Neutrophil (primary cell): ENCODE data around the gene PRKCG.

Source experiments
- H3K27ac ChIP-seq: fragments of 200-600 bp; sonication (generic); 2 replicates; pipeline ENCODE4 v1.5.1; 2016; ENCODE audit warnings: mild to moderate bottlenecking, moderate library complexity
- H3K27me3 ChIP-seq: fragments of 200-600 bp; sonication (generic); 2 replicates; pipeline ENCODE4 v1.6.0; 2016; ENCODE audit warnings: mild to moderate bottlenecking
- H3K36me3 ChIP-seq: fragments of 200-600 bp; sonication (generic); 2 replicates; pipeline ENCODE4 v1.5.1; 2017
- H3K4me1 ChIP-seq, 2 experiments: fragments of 200-600 bp in 1 of 2; sonication (generic) in 1 of 2; 1 replicate in 1 of 2; 2 replicates in 1 of 2; pipeline versions ENCODE4 v1.5.1 to v1.6.1; 2013 to 2016; ENCODE audit warnings: low read depth in 1 of 2, low read length in 1 of 2, mild to moderate bottlenecking in 1 of 2, moderate library complexity in 1 of 2; ENCODE audit not compliant: control insufficient read depth in 1 of 2, insufficient read depth in 1 of 2
- H3K4me3 ChIP-seq, 2 experiments: fragments of 200-600 bp in 1 of 2; sonication (generic) in 1 of 2; 1 replicate in 1 of 2; 2 replicates in 1 of 2; pipeline ENCODE4 v1.5.1; 2013 to 2016; ENCODE audit warnings: low read depth in 1 of 2, low read length in 1 of 2, mild to moderate bottlenecking in 1 of 2, moderate library complexity in 1 of 2
- H3K9me3 ChIP-seq: fragments of 200-600 bp; sonication (generic); 2 replicates; pipeline ENCODE4 v1.5.1; 2016
- TF ChIP-seq, protein P1 (sequence below): fragments of 200-600 bp; sonication (generic); IDR thresholded peaks from 2 replicates; pipeline ENCODE4 v1.5.1; 2016; ENCODE audit warnings: antibody characterized with exemption

Gene PRKCG

DNA sequence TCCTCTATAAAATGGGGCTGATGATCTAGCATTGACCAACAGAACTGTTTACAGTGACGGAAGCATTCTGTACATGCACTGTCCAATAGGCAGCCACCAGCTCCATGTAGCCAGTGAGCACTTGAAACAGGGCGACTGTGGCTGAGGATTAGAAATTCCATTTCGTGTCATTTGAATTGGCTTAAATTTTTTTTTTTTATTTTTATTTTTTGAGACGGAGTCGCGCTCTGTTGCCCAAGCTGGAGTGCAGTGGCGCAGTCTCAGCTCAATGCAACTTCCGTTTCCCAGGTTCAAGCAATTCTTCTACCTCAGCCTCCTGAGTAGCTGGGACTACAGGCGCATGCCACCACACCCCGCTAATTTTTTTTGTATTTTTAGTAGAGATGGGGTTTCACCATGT is 3.0 kb downstream of the PRKCG start:
- Histone ChIP-seq H3K4me3 (no peak overlapping the region), H3K27me3 (peaks cover 93% of the 10 kb centered on the region), H3K4me1 (peaks cover 23 to 26% of the 10 kb centered on the region in 2 experiments), H3K9me3 (no peaks in the 10 kb centered on the region), H3K27ac (no peak overlapping the region), H3K36me3 (no peaks in the 10 kb centered on the region)
- TF ChIP-seq, protein P1, sequence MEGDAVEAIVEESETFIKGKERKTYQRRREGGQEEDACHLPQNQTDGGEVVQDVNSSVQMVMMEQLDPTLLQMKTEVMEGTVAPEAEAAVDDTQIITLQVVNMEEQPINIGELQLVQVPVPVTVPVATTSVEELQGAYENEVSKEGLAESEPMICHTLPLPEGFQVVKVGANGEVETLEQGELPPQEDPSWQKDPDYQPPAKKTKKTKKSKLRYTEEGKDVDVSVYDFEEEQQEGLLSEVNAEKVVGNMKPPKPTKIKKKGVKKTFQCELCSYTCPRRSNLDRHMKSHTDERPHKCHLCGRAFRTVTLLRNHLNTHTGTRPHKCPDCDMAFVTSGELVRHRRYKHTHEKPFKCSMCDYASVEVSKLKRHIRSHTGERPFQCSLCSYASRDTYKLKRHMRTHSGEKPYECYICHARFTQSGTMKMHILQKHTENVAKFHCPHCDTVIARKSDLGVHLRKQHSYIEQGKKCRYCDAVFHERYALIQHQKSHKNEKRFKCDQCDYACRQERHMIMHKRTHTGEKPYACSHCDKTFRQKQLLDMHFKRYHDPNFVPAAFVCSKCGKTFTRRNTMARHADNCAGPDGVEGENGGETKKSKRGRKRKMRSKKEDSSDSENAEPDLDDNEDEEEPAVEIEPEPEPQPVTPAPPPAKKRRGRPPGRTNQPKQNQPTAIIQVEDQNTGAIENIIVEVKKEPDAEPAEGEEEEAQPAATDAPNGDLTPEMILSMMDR: no peak

DNA sequence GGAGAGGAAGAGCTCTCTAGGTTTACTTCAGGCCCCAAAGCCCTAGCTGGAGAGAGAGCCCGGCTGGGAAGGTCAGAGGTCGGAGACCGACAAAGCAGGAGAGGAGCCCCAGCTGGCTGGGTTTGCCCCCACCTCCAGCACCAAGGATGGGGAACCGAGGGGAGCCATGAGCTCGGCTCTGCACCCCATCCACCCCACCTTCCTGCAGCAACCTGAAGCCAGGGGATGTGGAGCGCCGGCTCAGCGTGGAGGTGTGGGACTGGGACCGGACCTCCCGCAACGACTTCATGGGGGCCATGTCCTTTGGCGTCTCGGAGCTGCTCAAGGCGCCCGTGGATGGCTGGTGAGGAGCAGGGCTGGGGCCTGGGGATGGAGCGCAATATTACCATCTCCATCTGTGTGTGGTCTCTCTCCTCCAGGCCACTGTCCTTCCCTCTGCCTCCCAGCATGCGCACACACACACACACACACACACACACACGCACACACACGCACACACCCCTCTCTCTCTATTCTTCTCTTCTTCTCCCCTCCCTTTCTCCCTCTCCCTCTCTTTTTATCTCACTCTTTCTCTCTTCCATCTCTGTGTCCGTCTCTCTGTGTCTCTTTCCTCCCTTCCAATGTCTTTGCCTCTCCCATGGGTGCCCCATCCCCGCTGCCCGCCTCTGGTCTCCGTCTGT is 10.4 kb downstream of the PRKCG start:
- TF ChIP-seq, protein P1: no peak
- H3K27me3 ChIP-seq: peaks cover 96% of the 10 kb centered on the region
- peaks cover 2 to 7% of the 10 kb centered on the region in 2 experiments for H3K4me1 ChIP-seq
- no peaks in the 10 kb centered on the region for H3K9me3 ChIP-seq
- no peak overlapping the region for H3K4me3 ChIP-seq
- no peak overlapping the region for H3K27ac ChIP-seq
- no peaks in the 10 kb centered on the region for H3K36me3 ChIP-seq

DNA sequence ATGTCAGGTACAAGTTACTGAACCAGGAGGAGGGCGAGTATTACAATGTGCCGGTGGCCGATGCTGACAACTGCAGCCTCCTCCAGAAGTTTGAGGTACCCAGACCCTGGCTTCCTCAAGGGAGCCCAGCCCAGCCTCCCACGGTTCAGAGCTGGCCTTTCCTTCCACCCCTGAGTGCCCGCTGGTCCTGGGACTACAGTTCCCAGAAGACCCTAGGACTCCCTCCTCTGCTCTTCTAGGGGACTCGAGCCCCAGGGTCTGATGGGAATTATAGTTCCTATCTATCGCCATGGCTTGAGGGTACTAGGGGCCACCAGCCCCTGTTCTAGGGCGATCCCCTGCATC is 11.0 kb downstream of the PRKCG start:
- Histone ChIP-seq H3K27me3 (peaks cover 96% of the 10 kb centered on the region), H3K4me3 (no peak overlapping the region), H3K9me3 (no peaks in the 10 kb centered on the region), H3K27ac (no peak overlapping the region), H3K36me3 (no peaks in the 10 kb centered on the region), H3K4me1 (peaks cover 2 to 7% of the 10 kb centered on the region in 2 experiments)
- TF ChIP-seq, protein P1: no peak

- Histone ChIP-seq H3K27me3 (peaks cover 96% of the 10 kb centered on the region), H3K36me3 (no peaks in the 10 kb centered on the region), H3K4me3 (no peak overlapping the region), H3K27ac (no peak overlapping the region), H3K9me3 (no peaks in the 10 kb centered on the region), H3K4me1 (peaks cover 2 to 5% of the 10 kb centered on the region in 2 experiments)
- TF ChIP-seq, protein P1: no peak
These were observed 12.7 kb downstream of the PRKCG start for GRCh38 chr19:53894707-53895106.

GRCh38 chr19:53896682-53897081 is 14.7 kb downstream of the PRKCG start:
- Histone ChIP-seq H3K4me1 (no peaks in the 10 kb centered on the region), H3K36me3 (no peaks in the 10 kb centered on the region), H3K27me3 (peaks cover 91% of the 10 kb centered on the region), H3K9me3 (no peaks in the 10 kb centered on the region), H3K27ac (no peak overlapping the region), H3K4me3 (no peak overlapping the region)
- TF ChIP-seq, protein P1: no peak
